HEK293 (cell line): ENCODE results near the gene DNAJB14.

Experiments
- CTCF ChIA-PET: fragments of 350-600 bp; formaldehyde crosslinking; extraction: SDS; loops from one replicate; lab custom pipeline; 2021; ENCODE audit warnings: antibody characterized with exemption; lab: Yijun Ruan, JAX
- POLR2A ChIA-PET: fragments of 300-600 bp; formaldehyde crosslinking; extraction: SDS; loops from one replicate; lab custom pipeline; 2020; ENCODE audit warnings: antibody characterized with exemption, inconsistent platforms; lab: Yijun Ruan, JAX
- H3K27ac ChIP-seq: fragments of 200-500 bp; sonication (Bioruptor generic); 2 replicates; pipeline ENCODE4 v1.5.1; 2014; ENCODE audit warnings: low read depth, low read length, control low read depth, inconsistent platforms; ENCODE audit errors: extremely low read depth
- H3K36me3 ChIP-seq, 2 experiments: fragments of 200-500 bp in 1 of 2; sonication (Bioruptor generic) in 1 of 2; 1 replicate in 1 of 2; 2 replicates in 1 of 2; pipeline ENCODE4 v1.5.1; 2014 to 2017; ENCODE audit warnings: inconsistent platforms in 2 of 2, low read length in 2 of 2; ENCODE audit not compliant: control insufficient read depth in 2 of 2, insufficient read depth in 1 of 2
- H3K4me1 ChIP-seq: fragments of 200-500 bp; sonication (Bioruptor generic); 2 replicates; pipeline ENCODE4 v1.5.1; 2014; ENCODE audit warnings: mild to moderate bottlenecking, low read length, inconsistent platforms; ENCODE audit not compliant: control insufficient read depth, insufficient read depth
- H3K4me3 ChIP-seq: 2 replicates; pipeline ENCODE4 v1.5.1; 2011; ENCODE audit warnings: low read depth, mild to moderate bottlenecking, control low read depth, low read length, moderate library complexity
- H3K9me3 ChIP-seq: fragments of 200-500 bp; sonication (Bioruptor generic); 2 replicates; pipeline ENCODE4 v1.5.1; 2014; ENCODE audit warnings: low read depth, low read length, inconsistent platforms; ENCODE audit not compliant: control insufficient read depth, insufficient read depth
- RBAK ChIP-seq: fragments of 450-650 bp; formaldehyde crosslinking; IDR thresholded peaks from 2 replicates; pipeline ENCODE4 v1.5.1; 2016; ENCODE audit warnings: missing biosample characterization, missing genetic modification characterization
- TCF7L2 ChIP-seq: IDR thresholded peaks from 2 replicates; pipeline ENCODE4 v1.6.1; 2011; ENCODE audit warnings: low read depth, mild to moderate bottlenecking, inconsistent platforms, low read length, moderate library complexity, borderline replicate concordance
- YY2 ChIP-seq: fragments of 450-650 bp; formaldehyde crosslinking; IDR thresholded peaks from 2 replicates; pipeline ENCODE4 v1.5.1; 2016; ENCODE audit warnings: missing biosample characterization, missing genetic modification characterization
- ZBTB20 ChIP-seq: fragments of 450-650 bp; formaldehyde crosslinking; IDR thresholded peaks from 2 replicates; pipeline ENCODE4 v1.5.1; 2016; ENCODE audit warnings: missing biosample characterization, missing genetic modification characterization
- ZFP37 ChIP-seq: fragments of 450-650 bp; formaldehyde crosslinking; IDR thresholded peaks from 2 replicates; pipeline ENCODE4 v1.5.1; 2016; ENCODE audit warnings: missing biosample characterization, missing genetic modification characterization
- ZNF10 ChIP-seq: fragments of 450-650 bp; formaldehyde crosslinking; IDR thresholded peaks from 2 replicates; pipeline ENCODE4 v1.5.1; 2017; ENCODE audit warnings: missing biosample characterization, missing genetic modification characterization
- ZNF133 ChIP-seq: fragments of 450-650 bp; formaldehyde crosslinking; IDR thresholded peaks from 2 replicates; pipeline ENCODE4 v1.5.1; 2016; ENCODE audit warnings: missing biosample characterization, missing genetic modification characterization
- ZNF175 ChIP-seq: fragments of 450-650 bp; formaldehyde crosslinking; IDR thresholded peaks from 2 replicates; pipeline ENCODE4 v1.5.1; 2016; ENCODE audit warnings: missing biosample characterization, missing genetic modification characterization
- ZNF239 ChIP-seq: fragments of 450-650 bp; formaldehyde crosslinking; IDR thresholded peaks from 2 replicates; pipeline ENCODE4 v1.5.1; 2016; ENCODE audit warnings: missing biosample characterization, missing genetic modification characterization
- ZNF311 ChIP-seq: fragments of 450-650 bp; formaldehyde crosslinking; IDR thresholded peaks from 2 replicates; pipeline ENCODE4 v1.5.1; 2017; ENCODE audit warnings: missing biosample characterization, missing genetic modification characterization, borderline replicate concordance
- ZNF350 ChIP-seq: fragments of 450-650 bp; formaldehyde crosslinking; IDR thresholded peaks from 2 replicates; pipeline ENCODE4 v1.5.0; 2017; ENCODE audit warnings: missing biosample characterization, mild to moderate bottlenecking, missing genetic modification characterization
- ZNF354C ChIP-seq: fragments of 450-650 bp; formaldehyde crosslinking; IDR thresholded peaks from 2 replicates; pipeline ENCODE4 v1.5.1; 2016; ENCODE audit warnings: missing biosample characterization, missing genetic modification characterization, low read depth, borderline replicate concordance
- ZNF510 ChIP-seq: fragments of 450-650 bp; formaldehyde crosslinking; IDR thresholded peaks from 2 replicates; pipeline ENCODE4 v1.5.1; 2018; ENCODE audit warnings: mild to moderate bottlenecking, missing genetic modification characterization, missing biosample characterization; ENCODE audit not compliant: insufficient replicate concordance
- ZNF623 ChIP-seq: fragments of 450-650 bp; formaldehyde crosslinking; IDR thresholded peaks from 2 replicates; pipeline ENCODE4 v1.5.1; 2016; ENCODE audit warnings: missing biosample characterization, missing genetic modification characterization
- ZNF629 ChIP-seq: fragments of 450-650 bp; formaldehyde crosslinking; IDR thresholded peaks from 2 replicates; pipeline ENCODE4 v1.5.1; 2017; ENCODE audit warnings: missing biosample characterization, missing genetic modification characterization
- ZNF701 ChIP-seq: fragments of 450-650 bp; formaldehyde crosslinking; IDR thresholded peaks from 2 replicates; pipeline ENCODE4 v1.5.1; 2016; ENCODE audit warnings: missing biosample characterization, missing genetic modification characterization
- ZNF785 ChIP-seq: fragments of 450-650 bp; formaldehyde crosslinking; IDR thresholded peaks from 2 replicates; pipeline ENCODE4 v1.5.1; 2016; ENCODE audit warnings: missing biosample characterization, missing genetic modification characterization
- TF ChIP-seq, protein P1 (sequence below): fragments of 450-650 bp; formaldehyde crosslinking; IDR thresholded peaks from 2 replicates; pipeline ENCODE4 v1.5.1; 2016; ENCODE audit warnings: missing biosample characterization, missing genetic modification characterization
- TF ChIP-seq, protein P2 (sequence below): fragments of 450-650 bp; formaldehyde crosslinking; IDR thresholded peaks from 2 replicates; pipeline ENCODE4 v1.5.1; 2016; ENCODE audit warnings: missing biosample characterization, missing genetic modification characterization, borderline replicate concordance

DNAJB14 gene

DNA sequence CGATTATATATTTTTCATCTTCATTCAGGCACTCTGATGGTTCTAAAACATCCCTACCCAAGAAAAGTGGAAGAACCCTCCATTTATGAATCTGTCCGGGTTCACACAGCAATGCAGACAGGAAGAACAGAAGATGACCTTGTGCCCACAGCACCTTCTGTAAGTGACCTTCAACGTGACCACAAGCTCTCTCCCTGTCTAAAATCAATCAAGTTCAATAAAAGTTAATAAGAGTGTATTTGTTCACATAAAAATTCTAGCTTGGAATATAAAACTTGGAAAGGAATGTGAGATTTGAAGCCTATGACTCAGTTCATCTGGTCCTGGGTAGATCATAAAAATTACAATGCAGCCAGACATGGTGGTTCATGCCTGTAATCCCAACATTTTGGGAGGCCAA is 93.2 kb downstream of the DNAJB14 start:
- Histone ChIP-seq H3K4me3 (no peak overlapping the region), H3K4me1 (no peaks in the 10 kb centered on the region), H3K9me3 (no peaks in the 10 kb centered on the region), H3K27ac (no peak overlapping the region), H3K36me3 (no peaks in the 10 kb centered on the region)
- ChIA-PET POLR2A (no interaction called here), CTCF (interaction anchor here (0.9 kb wide), 1 partner anchor 42 kb away, joined by 3 read pairs; no protein-coding TSS in a partner anchor)
- TF ChIP-seq, protein P1, sequence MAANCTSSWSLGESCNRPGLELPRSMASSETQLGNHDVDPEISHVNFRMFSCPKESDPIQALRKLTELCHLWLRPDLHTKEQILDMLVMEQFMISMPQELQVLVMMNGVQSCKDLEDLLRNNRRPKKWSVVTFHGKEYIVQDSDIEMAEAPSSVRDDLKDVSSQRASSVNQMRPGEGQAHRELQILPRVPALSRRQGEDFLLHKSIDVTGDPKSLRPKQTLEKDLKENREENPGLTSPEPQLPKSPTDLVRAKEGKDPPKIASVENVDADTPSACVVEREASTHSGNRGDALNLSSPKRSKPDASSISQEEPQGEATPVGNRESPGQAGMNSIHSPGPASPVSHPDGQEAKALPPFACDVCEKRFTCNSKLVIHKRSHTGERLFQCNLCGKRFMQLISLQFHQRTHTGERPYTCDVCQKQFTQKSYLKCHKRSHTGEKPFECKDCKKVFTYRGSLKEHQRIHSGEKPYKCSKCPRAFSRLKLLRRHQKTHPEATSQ (tag by site-specific recombination) = no peak
- TF ChIP-seq, protein P2, sequence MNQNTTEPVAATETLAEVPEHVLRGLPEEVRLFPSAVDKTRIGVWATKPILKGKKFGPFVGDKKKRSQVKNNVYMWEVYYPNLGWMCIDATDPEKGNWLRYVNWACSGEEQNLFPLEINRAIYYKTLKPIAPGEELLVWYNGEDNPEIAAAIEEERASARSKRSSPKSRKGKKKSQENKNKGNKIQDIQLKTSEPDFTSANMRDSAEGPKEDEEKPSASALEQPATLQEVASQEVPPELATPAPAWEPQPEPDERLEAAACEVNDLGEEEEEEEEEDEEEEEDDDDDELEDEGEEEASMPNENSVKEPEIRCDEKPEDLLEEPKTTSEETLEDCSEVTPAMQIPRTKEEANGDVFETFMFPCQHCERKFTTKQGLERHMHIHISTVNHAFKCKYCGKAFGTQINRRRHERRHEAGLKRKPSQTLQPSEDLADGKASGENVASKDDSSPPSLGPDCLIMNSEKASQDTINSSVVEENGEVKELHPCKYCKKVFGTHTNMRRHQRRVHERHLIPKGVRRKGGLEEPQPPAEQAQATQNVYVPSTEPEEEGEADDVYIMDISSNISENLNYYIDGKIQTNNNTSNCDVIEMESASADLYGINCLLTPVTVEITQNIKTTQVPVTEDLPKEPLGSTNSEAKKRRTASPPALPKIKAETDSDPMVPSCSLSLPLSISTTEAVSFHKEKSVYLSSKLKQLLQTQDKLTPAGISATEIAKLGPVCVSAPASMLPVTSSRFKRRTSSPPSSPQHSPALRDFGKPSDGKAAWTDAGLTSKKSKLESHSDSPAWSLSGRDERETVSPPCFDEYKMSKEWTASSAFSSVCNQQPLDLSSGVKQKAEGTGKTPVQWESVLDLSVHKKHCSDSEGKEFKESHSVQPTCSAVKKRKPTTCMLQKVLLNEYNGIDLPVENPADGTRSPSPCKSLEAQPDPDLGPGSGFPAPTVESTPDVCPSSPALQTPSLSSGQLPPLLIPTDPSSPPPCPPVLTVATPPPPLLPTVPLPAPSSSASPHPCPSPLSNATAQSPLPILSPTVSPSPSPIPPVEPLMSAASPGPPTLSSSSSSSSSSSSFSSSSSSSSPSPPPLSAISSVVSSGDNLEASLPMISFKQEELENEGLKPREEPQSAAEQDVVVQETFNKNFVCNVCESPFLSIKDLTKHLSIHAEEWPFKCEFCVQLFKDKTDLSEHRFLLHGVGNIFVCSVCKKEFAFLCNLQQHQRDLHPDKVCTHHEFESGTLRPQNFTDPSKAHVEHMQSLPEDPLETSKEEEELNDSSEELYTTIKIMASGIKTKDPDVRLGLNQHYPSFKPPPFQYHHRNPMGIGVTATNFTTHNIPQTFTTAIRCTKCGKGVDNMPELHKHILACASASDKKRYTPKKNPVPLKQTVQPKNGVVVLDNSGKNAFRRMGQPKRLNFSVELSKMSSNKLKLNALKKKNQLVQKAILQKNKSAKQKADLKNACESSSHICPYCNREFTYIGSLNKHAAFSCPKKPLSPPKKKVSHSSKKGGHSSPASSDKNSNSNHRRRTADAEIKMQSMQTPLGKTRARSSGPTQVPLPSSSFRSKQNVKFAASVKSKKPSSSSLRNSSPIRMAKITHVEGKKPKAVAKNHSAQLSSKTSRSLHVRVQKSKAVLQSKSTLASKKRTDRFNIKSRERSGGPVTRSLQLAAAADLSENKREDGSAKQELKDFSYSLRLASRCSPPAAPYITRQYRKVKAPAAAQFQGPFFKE = no peak
- TF ChIP-seq ZNF350 (tag by site-specific recombination) = no peak
- no peak for TF ChIP-seq ZNF10
- no peak for TF ChIP-seq ZNF629 (tag by site-specific recombination)
- no peak for TF ChIP-seq RBAK (tag by site-specific recombination)
- no peak for TF ChIP-seq ZFP37 (tag by site-specific recombination)
- no peak for TF ChIP-seq ZNF623 (tag by site-specific recombination)
- no peak for TF ChIP-seq ZNF175 (tag by site-specific recombination)
- no peak for TF ChIP-seq ZNF701 (tag by site-specific recombination)
- no peak for TF ChIP-seq ZNF785 (tag by site-specific recombination)
- no peak for TF ChIP-seq YY2 (tag by site-specific recombination)
- no peak for TF ChIP-seq ZNF354C

DNA sequence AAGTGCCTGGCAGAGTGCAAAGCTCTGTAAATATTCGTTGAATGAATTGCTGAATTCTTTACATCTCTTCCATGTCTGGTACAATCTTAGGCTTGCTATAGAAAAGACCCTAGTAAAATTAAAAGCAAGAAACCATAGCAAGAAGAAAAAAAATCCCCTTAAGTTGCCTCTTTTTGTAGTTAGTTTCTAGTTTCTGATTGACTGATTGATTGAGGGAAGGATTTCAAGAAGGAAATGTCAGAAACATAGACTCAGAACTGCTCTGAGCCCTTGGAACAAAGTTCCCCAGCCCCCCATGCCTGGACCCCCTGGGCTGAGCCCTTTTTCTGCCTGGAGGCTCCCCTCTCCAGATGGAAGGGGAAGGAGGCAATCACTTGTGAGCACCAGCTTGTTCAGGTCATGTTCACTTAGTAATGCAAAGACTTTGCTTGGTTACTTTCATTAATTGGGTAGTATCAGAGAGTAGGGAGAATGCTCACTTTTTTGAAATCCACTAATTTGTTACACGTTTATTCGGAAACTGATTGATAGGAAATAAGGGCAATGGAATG is 94.1 kb downstream of the DNAJB14 start:
- CTCF ChIA-PET = interaction anchor here (0.6 to 0.9 kb wide), 2 partner anchors 37 to 41 kb away, joined by 3 read pairs; no protein-coding TSS in a partner anchor
- TF ChIP-seq ZNF239 = no peak
- no peak for TF ChIP-seq ZNF510
- TF ChIP-seq ZNF311 (tag by site-specific recombination) = no peak
- no peak for TF ChIP-seq TCF7L2
- TF ChIP-seq ZNF133 = no peak
- TF ChIP-seq ZBTB20 (tag by site-specific recombination) = no peak
- POLR2A ChIA-PET = no interaction called here
- no peaks in the 10 kb centered on the region for H3K4me1 ChIP-seq
- H3K4me3 ChIP-seq = no peak overlapping the region
- H3K9me3 ChIP-seq = no peaks in the 10 kb centered on the region
- H3K27ac ChIP-seq = no peak overlapping the region
- no peaks in the 10 kb centered on the region for H3K36me3 ChIP-seq
